Sciatic nerve (tissue), 2 donors: ENCODE results near the gene COX8C. TPM values are rescaled to one million over a fixed set of nuclear protein-coding genes. Genes with fewer than 3 reads are reported as not detected.

Experiments used
- ATAC-seq: fragments of 200-7000 bp; cut with Tn5 transposase; one replicate; pipeline ENCODE4 v1.9.1; 2020; ENCODE audit warnings: mild to moderate bottlenecking, moderate library complexity
- DNase-seq: peaks from one replicate; pipeline ENCODE4 v3.0.0-alpha.2; 2020; ENCODE audit warnings: low spot score
- intact Hi-C: fragments of 100-400 bp; cut with DNase I; formaldehyde crosslinking; loops from one replicate; pipeline ENCODE4 v1.14.2; 2022
- total RNA-seq: library from RNA; stranded (reverse); fragmentation: NEBNext Ultra II Directional; extraction: Animal tissue kit (Norgen Biotek cat#: 25700); gene quantifications from one replicate; pipeline ENCODE4 v1.2.1, GENCODE V29; 2021
- donor health status: DM: no; HTN: no; CAD: no.
- donor health status: DM: no; HTN: no; CAD: no.

Gene COX8C
- total RNA-seq, 1 donor from 2014 or later = not detected

DNA sequence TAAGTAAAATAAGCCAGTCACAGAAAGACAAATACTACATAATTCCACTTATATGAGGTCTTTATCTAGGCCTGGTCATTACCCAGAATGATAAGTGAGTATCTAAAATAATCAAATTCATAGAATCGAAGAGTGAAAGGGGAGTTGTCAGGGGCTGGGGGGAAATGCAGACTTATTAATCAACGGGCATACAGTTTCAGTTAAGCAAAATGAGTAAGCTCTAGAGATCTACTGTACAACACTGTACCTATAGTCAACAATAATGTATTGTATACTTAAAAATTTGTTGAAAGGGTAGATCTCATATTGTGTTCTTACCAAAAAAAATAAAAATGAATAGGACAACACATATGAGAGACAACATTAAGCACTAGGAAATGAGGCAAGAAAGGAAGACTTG lies 27.5 kb upstream of the COX8C start:
- intact Hi-C loops = no loop called here
- ATAC-seq = no peak
- DNase-seq = no peak

DNA sequence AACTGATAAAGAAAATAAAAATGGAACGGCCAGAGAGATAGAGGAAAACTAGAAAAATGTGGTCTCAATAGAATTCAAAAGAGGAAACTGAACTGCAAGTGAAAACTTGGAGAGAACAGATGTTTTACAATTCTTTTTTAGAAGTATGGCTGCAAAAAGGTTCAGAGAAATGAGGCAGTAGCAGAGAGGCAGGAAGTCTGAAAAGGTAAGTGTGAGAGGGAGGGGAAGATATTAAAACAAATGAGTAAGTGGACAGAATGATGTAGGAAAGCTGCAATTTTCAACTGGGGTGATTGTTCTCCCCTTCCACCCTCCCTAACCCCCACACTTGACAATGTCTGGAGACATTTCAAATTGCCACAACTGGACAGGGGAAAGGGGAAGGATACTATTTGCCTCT lies 27.0 kb upstream of the COX8C start:
- intact Hi-C loops = no loop called here
- DNase-seq (no peak), ATAC-seq (no peak)

DNA sequence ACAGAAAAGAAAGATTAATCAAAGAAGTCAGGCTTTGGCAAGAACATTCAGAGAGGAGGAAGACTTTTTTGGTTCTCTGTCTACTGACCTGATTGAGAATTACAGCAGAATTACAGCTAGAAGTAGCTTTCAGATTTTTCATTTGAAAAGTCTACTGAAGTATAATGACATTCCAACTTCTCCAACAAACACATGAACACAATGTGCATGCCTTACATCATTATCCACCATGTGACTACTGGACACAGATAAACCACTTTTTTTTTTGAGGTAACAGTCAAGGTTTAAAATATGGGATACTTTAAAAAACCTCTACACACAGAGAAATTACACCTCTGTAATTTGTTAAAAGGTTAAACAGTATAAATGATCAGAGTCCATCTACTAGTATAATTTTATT lies 26.5 kb upstream of the COX8C start:
- intact Hi-C loops = no loop called here
- ATAC-seq = no peak
- DNase-seq = no peak

DNA sequence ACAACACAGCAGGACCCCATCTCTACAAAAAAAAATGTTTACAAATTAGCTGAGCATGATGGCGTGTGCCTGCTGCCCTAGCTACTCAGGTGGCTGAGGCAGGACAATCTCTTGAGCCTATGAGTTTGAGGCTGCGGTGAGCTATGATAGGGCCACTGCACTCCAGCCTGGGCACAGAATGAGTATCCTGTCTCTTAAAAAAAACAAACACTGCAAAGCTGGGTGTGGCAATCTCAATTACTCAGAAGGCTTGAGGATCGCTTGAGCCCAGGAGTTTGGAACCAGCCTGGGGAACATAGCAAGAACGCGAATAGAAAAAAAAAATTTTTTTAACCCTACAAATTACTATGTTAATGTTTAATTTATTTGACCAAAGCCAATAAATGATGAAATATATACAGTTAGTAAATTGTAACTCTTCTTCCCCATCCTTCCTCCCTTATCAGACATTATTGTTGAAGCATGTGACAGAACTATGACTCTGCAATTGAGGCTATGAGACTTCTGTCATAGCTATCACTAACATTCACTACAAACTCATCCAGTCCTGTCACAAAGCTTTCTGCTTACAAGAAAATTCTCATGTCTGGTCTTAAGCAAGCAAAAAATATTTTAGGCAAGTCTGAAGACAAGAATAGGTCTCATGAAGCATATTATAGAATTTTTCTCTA lies 23.9 kb upstream of the COX8C start:
- intact Hi-C loops = no loop called here
- no peak for ATAC-seq
- no peak for DNase-seq

DNA sequence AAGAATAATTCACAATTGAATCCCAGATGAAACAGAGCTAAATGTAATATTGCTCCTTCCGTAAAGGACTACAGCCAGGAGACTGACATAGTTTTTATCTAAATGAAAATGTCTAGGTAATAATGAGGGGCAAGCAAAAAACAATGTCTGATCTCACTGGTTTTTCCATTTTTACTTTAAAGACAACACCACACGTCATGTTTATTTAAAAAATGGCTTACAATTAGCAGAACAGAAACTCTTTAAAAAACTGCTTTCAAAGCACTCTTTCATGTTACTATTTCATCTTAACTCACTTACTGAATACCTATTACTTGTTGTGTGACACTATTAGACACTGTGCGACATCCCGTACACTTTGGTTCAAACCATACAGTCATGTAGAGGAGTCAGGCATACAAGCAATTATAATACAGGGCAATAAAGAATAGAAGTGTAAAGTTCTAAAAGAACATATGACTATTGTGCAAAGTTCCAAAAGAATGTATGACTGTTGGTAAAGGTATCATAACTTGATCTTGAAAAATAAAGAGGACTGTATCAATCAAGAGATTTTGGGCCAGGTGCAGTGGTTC lies 23.3 kb upstream of the COX8C start:
- DNase-seq (no peak), ATAC-seq (no peak)
- intact Hi-C loops = no loop called here

DNA sequence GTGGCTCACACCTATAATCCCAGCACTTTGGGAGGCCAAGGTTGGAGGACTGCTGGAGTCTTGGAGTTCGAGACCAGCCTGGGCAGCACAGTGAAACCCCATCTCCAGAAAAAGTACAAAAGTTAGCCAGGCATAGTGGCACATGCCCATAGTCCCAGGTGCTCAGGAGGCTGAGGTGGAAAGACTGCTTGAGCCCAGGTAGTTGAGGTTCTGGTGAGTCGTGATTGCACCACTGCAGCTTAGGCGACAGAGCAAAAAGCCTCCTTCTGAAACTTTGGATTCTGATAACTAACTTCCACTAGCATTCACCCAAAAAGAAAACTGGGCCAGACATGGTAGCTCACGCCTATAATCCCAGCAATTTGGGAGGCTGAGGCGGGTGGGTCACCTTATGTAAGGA lies 20.8 kb upstream of the COX8C start:
- ATAC-seq (no peak), DNase-seq (no peak)
- intact Hi-C loops = no loop called here

DNA sequence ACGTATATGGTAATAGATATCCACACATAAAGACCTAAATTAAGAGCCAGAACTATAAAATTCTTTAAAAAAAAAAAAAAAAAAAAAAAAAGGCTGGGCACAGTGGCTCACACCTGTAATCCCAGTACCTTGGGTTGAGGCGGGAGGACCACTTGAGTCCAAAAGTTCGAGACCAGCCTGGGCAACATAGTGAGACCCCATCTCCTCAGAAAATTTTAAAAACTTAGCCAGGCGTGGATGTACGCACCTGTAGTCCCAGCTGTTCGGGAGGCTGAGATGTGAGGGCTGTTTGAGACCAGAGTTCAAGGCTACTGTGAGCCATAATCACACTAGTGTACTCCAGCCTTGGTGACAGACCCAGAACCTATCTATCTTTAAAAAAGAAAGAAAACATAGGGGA lies 18.4 kb upstream of the COX8C start:
- intact Hi-C loops = no loop called here
- DNase-seq (no peak), ATAC-seq (no peak)

DNA sequence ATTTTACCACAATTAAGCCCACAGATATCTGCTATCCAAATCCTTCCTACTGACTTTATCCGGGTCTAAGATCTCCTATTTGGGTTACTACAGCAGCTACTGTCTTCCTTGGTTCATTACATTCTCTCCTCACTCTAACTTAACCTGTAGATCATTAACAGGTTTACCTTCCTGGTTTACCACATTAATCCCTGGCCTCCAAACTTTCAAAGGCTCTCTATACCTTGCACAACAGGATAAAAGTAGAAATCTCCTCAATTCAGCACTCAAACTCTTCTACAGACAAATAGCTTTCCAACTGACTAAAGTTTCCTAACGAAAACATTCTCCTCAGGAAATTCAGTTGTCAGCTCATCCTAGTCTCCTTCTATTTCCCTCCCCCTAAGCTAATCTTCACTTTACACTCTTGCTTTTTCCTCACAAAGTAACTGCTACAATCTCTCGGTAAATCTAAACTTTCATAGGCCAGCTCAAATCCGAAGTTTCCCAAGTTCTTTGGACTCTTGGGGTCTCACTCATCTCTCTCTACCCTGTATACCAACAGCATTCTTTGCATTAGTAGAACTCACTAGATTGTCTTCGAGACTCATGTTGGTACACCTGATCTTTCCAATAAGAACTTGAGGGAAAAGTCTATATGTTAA lies 16.9 kb upstream of the COX8C start:
- intact Hi-C loops = no loop called here
- ATAC-seq = no peak
- DNase-seq = no peak

DNA sequence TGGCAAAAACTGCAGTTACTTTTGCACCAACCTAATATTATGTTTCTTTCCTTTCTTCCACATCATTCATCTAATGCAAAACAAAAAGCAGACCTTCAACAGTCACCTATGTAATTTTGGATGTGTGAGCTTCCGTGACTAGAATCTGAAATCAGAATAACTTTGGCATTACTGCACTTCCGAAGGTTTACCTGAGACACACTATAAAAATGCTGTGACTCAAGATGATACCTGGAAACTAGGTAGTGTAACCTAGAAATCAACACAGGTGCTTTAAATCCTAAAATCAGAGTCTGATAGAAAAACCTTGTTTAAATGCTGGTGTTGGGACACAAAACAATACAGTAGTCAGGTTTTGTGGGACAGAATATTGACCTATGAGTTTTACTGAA lies 16.4 kb upstream of the COX8C start:
- no peak for ATAC-seq
- intact Hi-C loops = no loop called here

DNA sequence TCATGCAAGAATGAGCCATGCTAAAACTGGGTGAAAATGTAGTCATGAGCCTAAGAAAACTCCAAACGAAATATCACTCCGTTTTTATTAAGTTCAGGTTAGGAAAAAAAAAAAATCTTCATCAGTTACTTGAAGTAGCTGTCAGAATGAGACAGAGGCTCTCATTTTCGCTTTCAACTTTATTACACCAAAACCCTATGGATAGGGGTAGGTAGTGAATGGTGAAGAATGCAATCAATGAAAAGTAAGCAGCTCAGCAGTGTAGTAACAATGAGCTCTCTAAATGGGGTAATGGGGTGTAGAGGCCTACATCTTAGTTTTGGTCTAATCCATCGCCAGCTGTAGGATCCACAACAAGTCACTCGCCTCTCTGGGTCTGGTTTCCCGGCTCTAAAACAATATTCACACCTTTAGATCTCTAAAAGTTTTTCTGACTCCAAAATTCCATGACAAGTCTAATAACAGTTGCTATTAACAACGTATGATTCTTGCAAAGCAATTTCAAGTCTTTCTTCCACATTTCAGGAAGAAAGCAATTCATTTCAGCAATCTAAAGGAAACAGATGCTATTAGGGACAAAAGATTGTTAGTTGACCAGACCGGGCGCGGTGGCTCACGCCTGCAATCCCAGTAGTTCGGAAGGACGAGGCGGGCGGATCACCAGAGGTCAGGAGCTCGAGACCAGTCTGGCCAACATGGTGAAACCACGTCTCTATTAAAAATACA lies 15.8 kb upstream of the COX8C start:
- intact Hi-C loops = no loop called here
- ATAC-seq (no peak), DNase-seq (no peak)

More for the DNA sequence above, 16.4 kb upstream of the COX8C start:
- DNase-seq = no peak

DNA sequence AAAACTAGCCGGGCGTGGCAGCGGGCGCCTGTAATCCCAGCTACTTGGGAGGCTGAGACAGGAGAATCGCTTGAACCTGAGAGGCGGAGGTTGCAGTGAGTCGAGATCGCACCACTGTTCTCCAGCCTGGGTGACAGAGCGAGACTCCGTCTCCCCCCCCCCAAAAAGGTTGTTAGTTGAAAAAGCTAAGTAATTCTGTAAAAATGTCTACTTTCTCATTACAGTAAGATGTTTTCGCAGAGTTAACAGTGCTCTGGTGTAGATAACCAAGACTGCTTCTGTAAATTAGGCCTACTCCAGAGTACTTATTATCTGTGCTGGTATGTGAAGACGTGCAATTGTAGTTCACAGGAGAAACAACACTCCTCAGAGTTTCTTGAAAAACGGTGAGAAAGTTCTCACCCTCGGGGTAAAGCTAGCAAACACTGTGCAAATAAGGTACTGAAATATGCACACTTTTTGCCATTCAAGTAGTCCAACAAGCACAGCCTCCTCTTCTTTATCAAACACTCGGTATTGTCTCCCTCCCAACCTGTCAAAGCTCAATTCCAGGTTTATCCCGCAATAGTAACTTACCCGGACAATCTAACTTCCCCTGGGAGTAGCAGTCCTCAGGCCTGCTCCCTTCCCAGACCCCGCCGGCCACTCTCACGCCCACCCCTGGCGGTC lies 15.1 kb upstream of the COX8C start:
- ATAC-seq = no peak
- intact Hi-C loops = no loop called here
- DNase-seq = no peak

DNA sequence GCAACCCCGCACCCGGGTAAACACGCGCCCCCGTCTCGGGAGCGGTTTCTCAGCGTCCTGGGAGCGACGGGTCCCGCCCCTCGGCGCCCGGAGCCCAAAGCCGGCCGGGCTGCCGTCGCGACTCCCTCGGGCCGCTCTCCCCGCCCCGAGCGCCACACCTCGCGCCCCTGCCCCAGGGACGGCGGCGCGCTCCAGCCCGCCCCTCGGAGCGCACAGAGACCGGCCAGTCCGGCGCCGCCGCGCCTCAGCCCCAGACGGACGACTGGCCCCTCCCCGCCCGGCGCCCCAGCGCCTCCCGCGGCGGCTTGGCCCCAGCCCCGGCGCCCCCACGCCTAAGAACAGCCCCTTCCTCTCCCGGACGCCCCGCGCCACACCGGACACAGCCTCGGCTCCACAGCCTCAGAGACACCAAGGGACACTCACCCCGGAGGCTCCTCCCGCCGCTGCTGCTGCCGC lies 14.6 kb upstream of the COX8C start:
- intact Hi-C loops = no loop called here
- DNase-seq (peak; percentile 65), ATAC-seq (peak; percentile 24)

DNA sequence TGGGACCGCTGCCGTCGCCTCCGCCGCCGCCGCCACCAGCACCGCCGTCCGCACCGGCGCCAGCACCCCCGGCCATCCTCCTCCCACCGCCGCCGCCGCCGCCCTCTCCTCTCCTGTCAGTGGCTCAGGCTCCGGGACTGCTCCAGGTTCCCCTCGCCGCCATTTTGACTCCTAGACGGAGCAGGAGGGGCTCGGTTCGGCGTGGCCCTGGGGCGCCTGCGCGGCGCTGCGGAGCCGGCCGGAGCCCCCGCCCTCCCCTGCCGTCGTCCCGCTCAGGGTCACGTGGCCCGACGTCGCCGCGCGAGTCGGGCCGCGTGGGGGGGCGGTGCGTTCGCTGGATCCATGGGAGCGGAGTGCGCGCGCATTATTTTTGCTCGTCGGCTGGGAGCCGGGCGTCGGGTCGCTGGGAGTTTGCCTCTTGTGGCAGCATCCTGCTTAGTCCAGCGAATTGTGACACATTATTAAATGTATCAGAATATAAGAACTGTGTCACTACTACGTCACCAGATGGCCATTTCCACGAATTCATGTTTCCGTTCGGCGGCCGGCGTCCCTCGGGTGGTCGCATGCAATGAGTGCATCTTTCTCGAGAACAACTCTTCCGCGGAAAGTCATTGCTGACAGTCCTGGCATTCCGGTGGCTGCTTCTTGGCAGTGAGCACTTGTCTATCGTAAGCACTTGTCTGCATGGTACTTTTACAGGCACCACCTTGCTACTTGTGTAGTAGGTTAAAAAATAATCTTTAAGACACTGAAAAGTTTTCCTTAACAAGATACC lies 13.9 kb upstream of the COX8C start, which contains the start of gene BTBD7:
TSS of gene BTBD7 (minus strand) at position 184 of the 778 bp plus-strand sequence. CDS start 36,985 bp downstream, outside the sequence.
- ATAC-seq (peak; percentile 99), DNase-seq (peak; percentile 97)
- intact Hi-C loops = no loop called here

DNA sequence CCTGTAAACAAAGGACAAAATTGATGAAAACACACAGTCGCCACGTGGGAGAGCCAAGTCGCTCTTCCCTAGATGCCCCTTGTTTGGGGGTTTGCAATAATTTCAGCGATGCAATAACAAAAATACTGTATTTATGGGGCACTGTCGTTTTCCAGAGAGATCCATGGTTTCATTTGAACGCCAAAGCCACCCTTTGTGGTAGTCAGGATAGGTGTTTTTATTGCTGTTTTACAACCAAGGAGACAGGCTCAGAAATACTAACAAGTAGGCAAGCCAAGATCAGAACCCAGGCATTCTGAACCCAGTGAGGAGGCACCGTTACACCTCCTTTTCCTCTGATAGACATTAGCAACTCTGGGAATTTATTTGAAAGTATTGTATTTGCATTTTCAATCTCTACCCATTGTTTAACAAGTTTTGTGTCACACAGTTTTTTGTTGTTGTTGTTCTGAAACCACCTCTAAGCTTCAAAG lies 13.3 kb upstream of the COX8C start:
- no peak for DNase-seq
- no peak for ATAC-seq
- intact Hi-C loops = no loop called here

DNA sequence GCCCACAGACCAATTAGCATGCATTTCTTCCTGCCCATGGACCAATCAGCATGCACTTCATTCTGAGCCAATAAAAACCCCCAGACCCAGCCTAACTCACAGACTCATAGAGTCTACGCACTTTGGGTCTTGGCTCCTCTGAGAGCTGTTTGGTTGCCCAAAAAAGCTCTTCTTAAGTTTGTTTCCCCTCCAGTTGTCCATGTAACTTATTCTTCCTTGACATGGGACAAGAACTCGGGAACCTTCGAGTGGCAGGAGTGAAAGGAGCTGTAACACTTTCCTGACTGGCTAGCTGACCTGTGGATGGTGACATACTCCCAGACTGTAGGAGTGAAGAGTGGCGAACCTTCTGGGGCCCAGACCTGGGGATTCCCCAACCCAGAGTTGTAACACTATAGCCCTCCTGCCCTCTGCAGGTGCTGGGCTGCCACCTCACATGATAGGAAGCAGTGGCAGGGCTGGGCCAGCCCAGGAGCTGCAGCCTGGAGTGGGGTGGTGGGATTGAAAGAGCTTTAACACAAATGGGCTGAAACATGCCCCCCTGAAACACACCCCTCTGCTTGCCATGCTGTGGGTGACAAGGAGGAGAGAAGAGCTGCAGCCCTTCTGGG lies 9.7 kb upstream of the COX8C start:
- intact Hi-C loops = no loop called here

DNA sequence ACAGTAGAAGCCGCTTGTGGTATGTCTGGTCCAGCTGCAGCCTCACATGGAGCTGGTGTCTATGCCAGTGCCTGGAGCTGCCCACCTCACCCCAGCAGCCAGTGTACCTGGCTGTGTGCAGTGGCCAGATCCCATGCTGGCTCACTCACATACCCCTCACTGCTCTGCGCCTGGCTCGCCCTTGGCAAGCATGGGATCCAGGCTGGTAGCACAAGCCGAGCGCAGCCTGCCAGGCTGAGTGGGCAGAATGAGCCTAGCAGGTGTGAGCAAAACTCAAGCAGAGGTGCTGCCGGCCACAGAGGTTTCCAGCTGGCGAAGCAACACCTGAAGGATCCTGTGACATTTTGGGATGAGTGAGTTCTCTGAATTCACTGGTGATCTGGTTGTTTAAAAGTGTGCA lies 9.1 kb upstream of the COX8C start:
- intact Hi-C loops = no loop called here
- ATAC-seq (no peak), DNase-seq (no peak)

More for the DNA sequence above, 9.7 kb upstream of the COX8C start:
- DNase-seq = no peak
- no peak for ATAC-seq

DNA sequence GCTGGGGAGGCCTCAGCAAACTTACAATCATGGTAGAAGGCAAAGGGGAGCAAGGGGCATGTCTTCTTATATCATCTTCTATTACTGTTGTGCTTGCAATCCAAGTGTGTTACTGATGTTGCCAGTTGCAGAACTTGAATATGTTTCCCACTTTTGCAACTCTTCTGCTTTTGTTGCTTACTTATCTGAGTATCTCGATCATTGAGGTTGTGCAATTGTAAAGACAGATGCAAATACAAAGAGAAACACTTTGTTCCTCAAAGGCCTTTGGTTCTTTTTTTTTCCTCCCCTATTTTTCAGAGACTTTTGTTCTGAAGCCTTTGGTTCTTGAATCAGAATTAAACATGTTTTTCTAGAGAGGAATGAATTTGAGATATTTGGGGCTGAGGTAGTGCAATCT lies 3.7 kb upstream of the COX8C start:
- intact Hi-C loops = no loop called here

DNA sequence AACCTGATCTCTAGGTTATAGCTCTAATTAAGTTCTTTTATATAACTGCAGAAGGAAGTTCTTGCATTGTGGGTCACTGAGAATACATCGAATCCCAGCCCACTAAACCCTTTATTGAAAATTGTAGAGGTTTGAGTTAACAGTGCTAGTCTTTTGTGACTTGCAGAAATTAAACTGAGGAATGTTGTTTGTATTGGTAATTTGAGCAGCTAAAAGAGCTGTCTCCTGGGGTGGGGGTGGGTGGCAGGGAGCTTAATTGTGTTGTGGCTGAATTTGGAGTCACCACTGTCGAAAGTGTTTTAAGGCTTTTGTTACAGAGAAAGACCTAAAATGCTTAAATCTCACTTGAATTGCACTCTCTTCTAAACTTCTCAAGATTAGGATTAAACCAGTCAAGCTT lies 3.2 kb upstream of the COX8C start:
- ATAC-seq (no peak), DNase-seq (no peak)
- intact Hi-C loops = no loop called here

More for the DNA sequence above, 3.7 kb upstream of the COX8C start:
- DNase-seq = no peak
- no peak for ATAC-seq
